HG03565 (cell line): ENCODE measurements around the gene TUBGCP4.

Source experiments
- ATAC-seq: cut with Tn5 transposase; IDR thresholded peaks from one replicate; pipeline ENCODE4 v1.9.1; 2021; ENCODE audit warnings: mild to moderate bottlenecking, moderate library complexity; ENCODE audit not compliant: unreplicated experiment

TUBGCP4 gene

DNA sequence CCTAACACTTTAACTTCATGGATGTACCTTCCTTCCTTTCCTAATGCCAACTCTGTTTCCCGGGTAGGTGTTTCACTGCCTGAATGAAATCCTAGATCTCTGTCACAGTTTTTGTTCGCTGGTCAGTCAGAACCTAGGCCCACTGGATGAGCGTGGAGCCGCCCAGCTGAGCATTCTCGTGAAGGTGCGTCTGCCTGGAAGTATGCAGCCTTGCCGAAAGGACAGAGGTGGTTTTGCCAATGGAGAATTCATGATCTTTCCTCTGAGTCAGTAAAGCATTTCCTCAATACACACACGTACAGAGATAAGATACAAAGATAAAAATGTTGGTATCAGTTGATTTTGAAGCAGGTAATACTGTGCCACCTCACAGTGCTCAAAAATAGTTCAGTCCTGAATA is 32.7 kb downstream of the TUBGCP4 start:
- no peak for ATAC-seq

GRCh38 chr15:43404130-43404529 is 33.2 kb downstream of the TUBGCP4 start:
- ATAC-seq: no peak

DNA sequence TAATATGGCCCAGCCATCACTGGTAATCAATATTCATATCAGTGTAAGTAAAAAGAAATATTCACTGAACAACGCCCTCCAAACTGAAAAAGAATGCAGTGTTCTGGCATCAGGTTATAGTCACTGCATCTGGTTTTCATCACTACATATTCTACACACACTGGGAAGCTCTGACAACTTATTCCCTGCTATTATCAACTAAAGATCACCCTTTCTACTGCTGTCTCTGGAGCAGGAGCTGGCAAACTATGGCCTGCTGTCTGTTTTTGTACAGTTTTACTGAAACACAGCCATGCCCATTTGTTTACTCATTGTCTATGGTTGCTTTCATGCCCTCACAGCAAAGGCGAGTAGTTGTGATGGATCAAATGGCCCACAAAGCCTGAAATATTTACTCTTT is 35.3 kb downstream of the TUBGCP4 start:
- no peak for ATAC-seq

- ATAC-seq: no peak
Measured at GRCh38 chr15:43406808-43407207, 35.9 kb downstream of the TUBGCP4 start.

GRCh38 chr15:43408789-43409188 is 37.9 kb downstream of the TUBGCP4 start:
- no peak for ATAC-seq

- no peak for ATAC-seq
Measured at GRCh38 chr15:43410572-43411214, 39.8 kb downstream of the TUBGCP4 start.

DNA sequence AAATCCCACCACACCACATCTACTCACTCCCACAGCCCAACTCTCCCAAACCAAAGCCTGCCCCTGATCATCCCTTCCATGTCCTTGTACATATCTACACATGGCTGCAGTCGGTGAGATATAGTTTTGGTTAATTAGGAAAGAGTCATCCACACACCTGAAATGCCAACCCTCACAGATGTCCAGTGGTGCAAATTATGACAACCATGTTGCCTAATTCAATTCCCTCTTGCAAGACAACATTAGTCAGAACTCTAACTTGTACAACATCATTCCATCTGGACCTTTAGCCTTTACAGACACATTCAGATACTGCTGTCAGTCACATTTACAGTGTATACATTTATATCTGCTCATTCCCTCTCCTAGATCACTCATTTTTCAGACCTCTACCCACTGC is 41.2 kb downstream of the TUBGCP4 start:
- no peak for ATAC-seq

- ATAC-seq: no peak
Measured at GRCh38 chr15:43414196-43414595, 43.3 kb downstream of the TUBGCP4 start.

DNA sequence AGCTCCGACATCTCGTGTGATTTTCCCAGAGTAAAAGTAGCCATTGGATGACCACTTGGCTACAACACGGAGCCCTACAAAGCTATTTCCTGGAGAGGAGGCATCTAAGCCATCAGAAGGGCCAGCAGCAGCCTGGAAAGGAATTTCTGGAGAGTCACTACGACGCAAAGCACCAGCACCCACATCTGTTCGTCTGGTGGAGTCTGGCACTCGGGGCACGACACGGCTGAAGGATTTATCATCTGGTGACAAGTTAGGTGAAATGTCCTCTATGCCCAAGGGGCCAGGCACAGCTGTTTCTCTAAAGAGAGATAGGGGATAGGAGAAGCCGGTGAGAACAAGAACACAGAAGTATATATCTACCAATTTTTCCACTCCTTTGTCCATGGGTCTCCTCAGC is 49.5 kb downstream of the TUBGCP4 start:
- ATAC-seq: no peak

DNA sequence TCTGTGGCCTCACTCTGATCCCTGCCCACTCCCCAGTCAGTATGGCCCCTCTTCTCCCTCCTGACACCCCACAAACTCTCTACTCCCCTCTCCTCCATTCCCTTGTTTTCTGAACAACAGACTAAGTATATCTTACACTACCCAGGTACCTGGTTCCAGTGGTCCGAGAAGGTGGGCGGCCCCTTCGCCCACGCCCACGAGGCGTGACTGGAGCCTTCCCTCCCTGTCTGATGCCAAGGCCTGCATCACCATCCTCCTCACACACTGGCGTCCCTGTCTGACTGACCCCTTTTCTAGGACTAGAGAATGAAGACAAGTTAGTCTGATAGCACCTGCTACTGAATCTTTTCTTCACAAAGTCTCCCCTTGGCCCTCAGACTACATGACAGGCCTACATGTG is 50.0 kb downstream of the TUBGCP4 start:
- no peak for ATAC-seq

DNA sequence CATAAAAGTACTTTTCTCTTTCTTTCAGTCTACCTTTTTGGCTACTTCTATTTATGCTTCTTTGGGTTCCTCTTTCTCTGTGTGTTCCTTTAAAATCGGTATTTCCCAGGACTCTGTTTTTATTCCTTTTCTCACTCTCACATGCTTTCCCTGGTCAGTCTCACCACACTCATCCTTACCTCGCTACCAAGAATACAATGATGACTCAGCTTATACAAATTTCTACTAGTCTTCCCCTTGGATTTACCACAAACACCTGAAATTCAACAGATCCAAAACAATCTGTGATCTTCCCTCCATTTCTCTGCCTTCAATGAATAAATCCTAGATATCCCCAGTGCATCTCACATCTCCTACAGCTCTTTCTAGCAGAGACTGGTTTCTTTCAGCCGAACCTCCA is 52.9 kb downstream of the TUBGCP4 start:
- no peak for ATAC-seq

DNA sequence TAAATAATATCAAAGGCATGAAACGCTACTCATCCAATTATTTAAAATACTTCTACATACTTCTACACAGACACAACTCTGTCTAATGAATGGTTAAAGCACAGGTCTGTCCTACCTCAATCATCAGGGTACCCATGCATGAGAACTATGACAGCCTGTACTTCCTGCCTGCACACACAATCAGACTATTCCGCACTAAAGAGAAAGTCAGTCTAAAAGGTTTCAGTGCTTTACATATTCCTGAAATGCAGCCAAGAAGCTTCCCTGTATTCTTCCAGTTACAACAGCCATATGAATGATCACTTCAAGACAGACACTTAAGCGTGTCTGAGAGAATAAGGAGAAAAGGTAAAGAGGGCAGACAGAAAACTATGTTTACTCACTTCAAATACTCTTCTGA is 58.8 kb downstream of the TUBGCP4 start:
- ATAC-seq: no peak

DNA sequence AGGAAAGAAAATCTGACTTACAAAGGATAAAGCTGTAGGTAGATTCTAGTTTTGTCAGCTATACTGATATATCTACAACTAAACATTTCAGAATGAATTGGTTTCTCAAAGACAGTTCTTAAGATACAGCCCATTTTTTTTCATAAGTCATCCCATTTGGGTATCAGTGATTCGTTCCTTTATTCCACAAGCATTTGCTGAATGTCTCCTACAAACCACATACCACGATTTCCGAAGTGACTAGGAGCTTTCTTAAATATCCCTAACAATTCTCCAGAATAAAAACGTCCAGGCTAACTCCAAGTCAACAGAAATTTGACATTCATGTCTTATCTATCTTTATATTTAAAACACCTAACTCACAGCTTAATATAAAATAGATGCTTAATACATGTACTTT is 62.3 kb downstream of the TUBGCP4 start:
- ATAC-seq: no peak

GRCh38 chr15:43433661-43434303 is 62.9 kb downstream of the TUBGCP4 start:
- ATAC-seq: no peak

GRCh38 chr15:43434446-43434845 is 63.5 kb downstream of the TUBGCP4 start:
- ATAC-seq: no peak

- no peak for ATAC-seq
Measured at GRCh38 chr15:43436395-43436794, 65.5 kb downstream of the TUBGCP4 start.

DNA sequence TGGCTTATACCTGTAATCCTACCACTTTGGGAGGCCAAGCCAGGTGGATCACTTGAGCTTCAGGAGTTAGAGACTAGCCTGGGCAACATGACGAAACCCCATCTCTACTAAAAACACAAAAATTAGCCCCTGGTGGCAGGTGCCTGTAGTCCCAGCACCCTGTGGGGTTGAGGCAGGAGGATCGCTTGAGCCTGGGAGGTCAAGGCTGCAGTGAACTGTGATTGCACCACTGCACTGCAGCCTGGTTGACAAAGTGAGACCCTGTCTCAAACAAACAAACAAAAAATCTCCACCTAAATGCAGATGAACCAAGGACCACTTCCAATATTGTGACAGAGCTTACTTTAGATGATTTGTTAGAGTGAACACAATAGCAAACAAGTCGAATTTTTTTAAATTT is 68.4 kb downstream of the TUBGCP4 start:
- ATAC-seq: no peak

- ATAC-seq: no peak
Measured at GRCh38 chr15:43440721-43441281, 69.9 kb downstream of the TUBGCP4 start.

GRCh38 chr15:43441316-43441715 is 70.4 kb downstream of the TUBGCP4 start:
- ATAC-seq: no peak

DNA sequence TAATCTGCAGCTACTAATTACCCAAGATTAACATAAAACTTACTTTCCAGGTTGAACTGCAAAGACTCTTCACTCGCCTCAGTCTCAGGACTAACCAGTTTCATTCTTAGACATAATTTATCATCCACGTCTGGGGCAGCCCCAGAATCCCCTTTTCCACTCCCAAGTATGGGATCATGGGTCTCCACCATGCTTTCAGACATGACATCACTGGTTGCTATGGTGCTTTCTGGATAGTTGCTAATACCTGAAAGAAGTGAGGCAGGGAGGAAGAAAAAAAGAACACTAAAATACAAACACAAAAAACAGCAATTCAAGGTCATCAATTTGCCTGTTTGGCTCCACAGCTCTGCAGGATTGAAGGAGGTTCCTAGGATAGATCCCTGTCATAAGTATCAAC is 75.4 kb downstream of the TUBGCP4 start:
- ATAC-seq: no peak

- ATAC-seq: no peak
Measured at GRCh38 chr15:43449981-43450380, 79.1 kb downstream of the TUBGCP4 start.
